Natural killer cell (primary cell): ENCODE results near the gene CPEB4. TPM values are rescaled to one million over a fixed set of nuclear protein-coding genes. Genes with fewer than 3 reads are reported as not detected.

Experiments
- ATAC-seq, 3 donors: fragments of 150-1000 bp in 2 of 3; fragments of 200-7000 bp in 1 of 3; cut with Tn5 transposase; 1 replicate in 1 of 3; 2 replicates in 2 of 3; pipeline ENCODE4 v1.10.0; 2021; ENCODE audit warnings: mild to moderate bottlenecking in 2 of 3, moderate library complexity in 2 of 3
- DNase-seq, 2 donors: peaks; one replicate each; pipeline versions ENCODE4 v3.0.0 to v3.0.0-alpha.2; 2013 to 2021; ENCODE audit warnings: mixed read lengths in 1 of 2
- H3K27ac ChIP-seq: one replicate; pipeline ENCODE4 v1.5.1; 2013; ENCODE audit warnings: mild to moderate bottlenecking, low read length
- H3K27me3 ChIP-seq: one replicate; pipeline ENCODE4 v1.6.1; 2013; ENCODE audit warnings: low read length; ENCODE audit not compliant: control insufficient read depth, insufficient read depth
- H3K36me3 ChIP-seq: one replicate; pipeline ENCODE4 v1.6.1; 2013; ENCODE audit warnings: low read length; ENCODE audit not compliant: control insufficient read depth, insufficient read depth
- H3K4me1 ChIP-seq: one replicate; pipeline ENCODE4 v1.6.1; 2013; ENCODE audit warnings: low read length; ENCODE audit not compliant: control insufficient read depth, insufficient read depth
- H3K4me3 ChIP-seq: one replicate; pipeline ENCODE4 v1.5.1; 2013; ENCODE audit warnings: low read length
- H3K9me3 ChIP-seq: one replicate; pipeline ENCODE4 v1.6.1; 2013; ENCODE audit warnings: low read length; ENCODE audit not compliant: control insufficient read depth, insufficient read depth
- H3K27ac Mint-ChIP-seq, 2 donors: one replicate each; pipeline ENCODE4 v1.8.0; 2022; ENCODE audit warnings: mild to moderate bottlenecking in 2 of 2, mixed read lengths in 2 of 2, moderate library complexity in 1 of 2
- H3K27me3 Mint-ChIP-seq, 2 donors: one replicate each; pipeline ENCODE4 v1.8.0; 2022; ENCODE audit warnings: low read depth in 2 of 2, mixed read lengths in 2 of 2
- H3K36me3 Mint-ChIP-seq: one replicate; pipeline ENCODE4 v1.8.0; 2022; ENCODE audit warnings: mixed read lengths
- H3K4me1 Mint-ChIP-seq, 2 donors: one replicate each; pipeline ENCODE4 v1.8.0; 2022; ENCODE audit warnings: mixed read lengths in 2 of 2
- H3K4me3 Mint-ChIP-seq: one replicate; pipeline ENCODE4 v1.8.0; 2022; ENCODE audit warnings: mild to moderate bottlenecking, moderate library complexity, mixed read lengths
- H3K9me3 Mint-ChIP-seq, 2 donors: one replicate each; pipeline ENCODE4 v1.8.0; 2022; ENCODE audit warnings: mixed read lengths in 2 of 2
- WGBS: methylation state at CpG from one replicate; pipeline ENCODE4 v1.1.7; 2013; ENCODE audit warnings: missing lambda C conversion rate; ENCODE audit not compliant: insufficient coverage; 5-methylcytosine and 5-hydroxymethylcytosine counted together
- intact Hi-C: fragments of 100-400 bp; cut with micrococcal nuclease; formaldehyde crosslinking; loops from one replicate; pipeline ENCODE4 v1.14.2; 2022
- total RNA-seq, 4 donors: library from RNA; stranded (reverse); fragments of 120-200 nt in 1 of 4; gene quantifications; one replicate each; pipeline versions ENCODE4 v1.2.3 to v1.2.4, GENCODE V29; 2013 to 2022
- TF ChIP-seq, protein P1 (sequence below): fragments of 200-600 bp; IDR thresholded peaks from one replicate; pipeline ENCODE4 v1.8.0; 2022; ENCODE audit warnings: antibody characterized with exemption

CPEB4 gene
- total RNA-seq, 3 donors from 2014 or later (not counting 1 experiment from before 2014, with no cell fraction given) = 44.4 to 60.4 (median 55.1) TPM

DNA sequence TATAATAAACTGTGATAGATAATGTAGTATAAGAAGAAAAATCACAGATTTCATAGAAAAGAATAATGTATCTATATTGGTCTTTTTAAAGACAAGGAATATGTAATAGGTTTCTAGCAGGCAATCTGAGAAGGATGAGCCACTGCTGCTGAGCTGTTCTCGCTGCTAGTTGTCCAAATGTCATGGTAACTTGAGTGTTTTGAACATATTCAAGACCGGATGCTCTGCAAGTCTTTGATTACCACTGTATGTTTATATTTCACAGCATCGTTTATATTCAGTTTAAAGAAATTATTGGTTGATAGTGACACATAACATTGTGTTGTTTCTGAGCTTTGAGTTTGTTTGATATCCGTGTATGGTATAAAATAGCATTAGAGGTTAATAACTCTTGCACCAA, 110.4 kb downstream of the CPEB4 start:
- Mint-ChIP-seq H3K9me3 (no peaks in the 10 kb centered on the region), H3K4me1 (no peaks in the 10 kb centered on the region), H3K36me3 (no peaks in the 10 kb centered on the region), H3K4me3 (no peak overlapping the region), H3K27me3 (peaks cover 24 to 45% of the 10 kb centered on the region in 2 donors), H3K27ac (no peak overlapping the region)
- Histone ChIP-seq H3K4me1 (no peaks in the 10 kb centered on the region), H3K36me3 (no peaks in the 10 kb centered on the region), H3K9me3 (no peaks in the 10 kb centered on the region), H3K27ac (no peak overlapping the region), H3K4me3 (no peak overlapping the region), H3K27me3 (peaks cover 4% of the 10 kb centered on the region)
- DNase-seq (no peak), ATAC-seq (no peak)
- TF ChIP-seq, protein P1, sequence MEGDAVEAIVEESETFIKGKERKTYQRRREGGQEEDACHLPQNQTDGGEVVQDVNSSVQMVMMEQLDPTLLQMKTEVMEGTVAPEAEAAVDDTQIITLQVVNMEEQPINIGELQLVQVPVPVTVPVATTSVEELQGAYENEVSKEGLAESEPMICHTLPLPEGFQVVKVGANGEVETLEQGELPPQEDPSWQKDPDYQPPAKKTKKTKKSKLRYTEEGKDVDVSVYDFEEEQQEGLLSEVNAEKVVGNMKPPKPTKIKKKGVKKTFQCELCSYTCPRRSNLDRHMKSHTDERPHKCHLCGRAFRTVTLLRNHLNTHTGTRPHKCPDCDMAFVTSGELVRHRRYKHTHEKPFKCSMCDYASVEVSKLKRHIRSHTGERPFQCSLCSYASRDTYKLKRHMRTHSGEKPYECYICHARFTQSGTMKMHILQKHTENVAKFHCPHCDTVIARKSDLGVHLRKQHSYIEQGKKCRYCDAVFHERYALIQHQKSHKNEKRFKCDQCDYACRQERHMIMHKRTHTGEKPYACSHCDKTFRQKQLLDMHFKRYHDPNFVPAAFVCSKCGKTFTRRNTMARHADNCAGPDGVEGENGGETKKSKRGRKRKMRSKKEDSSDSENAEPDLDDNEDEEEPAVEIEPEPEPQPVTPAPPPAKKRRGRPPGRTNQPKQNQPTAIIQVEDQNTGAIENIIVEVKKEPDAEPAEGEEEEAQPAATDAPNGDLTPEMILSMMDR = no peak
- WGBS = 88% methylated on average over 1 of the region's 4 CpGs
- intact Hi-C loops = no loop called here

DNA sequence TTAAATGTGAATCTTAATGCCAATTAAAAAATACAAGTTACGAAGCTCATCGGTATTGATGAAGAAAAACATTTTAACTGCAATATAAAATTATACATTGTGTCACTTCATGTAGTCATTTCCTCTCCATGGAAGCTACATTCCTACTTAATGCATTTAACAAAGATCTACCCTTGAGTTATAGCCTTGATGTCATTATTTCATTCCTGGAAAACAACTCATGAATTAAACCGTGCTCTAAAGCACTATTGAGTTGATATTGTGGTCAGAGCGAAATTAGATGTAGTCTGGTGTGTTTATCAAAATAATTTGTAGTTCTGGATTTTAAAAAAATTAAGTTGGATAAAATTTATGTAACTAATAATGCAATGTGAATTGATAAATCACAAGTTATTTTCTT, 111.9 kb downstream of the CPEB4 start:
- Histone ChIP-seq H3K36me3 (no peaks in the 10 kb centered on the region), H3K27me3 (peaks cover 4% of the 10 kb centered on the region), H3K4me3 (no peak overlapping the region), H3K27ac (no peak overlapping the region), H3K4me1 (no peaks in the 10 kb centered on the region), H3K9me3 (no peaks in the 10 kb centered on the region)
- TF ChIP-seq, protein P1 = no peak
- intact Hi-C loops = no loop called here
- Mint-ChIP-seq H3K9me3 (no peaks in the 10 kb centered on the region), H3K36me3 (no peaks in the 10 kb centered on the region), H3K27ac (no peak overlapping the region), H3K4me3 (no peak overlapping the region), H3K4me1 (no peaks in the 10 kb centered on the region), H3K27me3 (peaks cover 22 to 42% of the 10 kb centered on the region in 2 donors)
- ATAC-seq = no peak
- no peak for DNase-seq
- WGBS = 90% methylated on average over 3 of the region's 4 CpGs

DNA sequence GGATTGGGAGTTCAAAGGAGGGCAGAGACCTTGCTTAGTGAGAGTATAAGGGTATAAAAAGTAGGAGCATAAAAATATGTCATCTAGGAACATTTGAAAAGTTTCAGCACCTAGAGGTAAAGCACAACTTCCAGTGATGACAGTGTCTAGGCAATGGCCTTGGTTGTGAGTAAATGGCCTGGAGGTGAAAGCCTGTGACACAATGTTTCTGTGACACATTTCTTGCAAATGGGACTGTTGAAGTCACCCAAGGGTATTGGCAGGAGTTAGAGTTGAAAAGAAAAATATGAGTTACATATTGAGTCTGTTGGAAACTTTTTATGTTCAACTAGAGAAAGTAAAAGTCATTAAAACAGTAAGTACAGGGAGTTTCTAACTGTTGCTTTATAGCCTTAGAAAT, 115.6 kb downstream of the CPEB4 start:
- Histone ChIP-seq H3K27ac (no peak overlapping the region), H3K4me3 (no peak overlapping the region), H3K36me3 (no peaks in the 10 kb centered on the region), H3K27me3 (no peaks in the 10 kb centered on the region), H3K9me3 (no peaks in the 10 kb centered on the region), H3K4me1 (no peaks in the 10 kb centered on the region)
- TF ChIP-seq, protein P1 = no peak
- Mint-ChIP-seq H3K27me3 (peaks cover 19 to 29% of the 10 kb centered on the region in 2 donors), H3K4me1 (no peaks in the 10 kb centered on the region), H3K4me3 (no peak overlapping the region), H3K27ac (no peak overlapping the region), H3K36me3 (no peaks in the 10 kb centered on the region), H3K9me3 (no peaks in the 10 kb centered on the region)
- intact Hi-C loops = no loop called here
- DNase-seq = no peak
- no peak for ATAC-seq

DNA sequence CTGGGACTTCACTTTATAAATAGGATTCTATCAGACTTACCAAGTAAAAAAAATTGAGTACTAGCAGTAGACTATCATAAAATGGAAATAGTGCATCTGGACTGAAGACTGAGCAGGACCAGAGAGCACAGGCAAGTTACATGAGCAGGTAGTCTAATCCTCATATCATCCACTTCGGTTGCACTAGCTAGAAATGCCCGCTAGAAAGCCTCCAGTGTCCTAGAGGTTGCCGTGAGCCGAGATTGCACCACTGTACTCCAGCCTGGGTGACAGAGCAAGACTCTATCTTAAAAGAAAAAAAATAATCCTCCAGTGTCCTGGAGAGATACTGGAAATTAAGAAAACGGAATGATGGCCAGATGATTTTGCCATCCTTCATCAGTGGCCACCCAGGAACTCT, 120.8 kb downstream of the CPEB4 start:
- intact Hi-C loops = no loop called here
- DNase-seq (no peak), ATAC-seq (no peak)
- H3K36me3 Mint-ChIP-seq = no peaks in the 10 kb centered on the region
- H3K4me3 Mint-ChIP-seq = no peak overlapping the region
- WGBS = 90% methylated on average over 5 of the region's 5 CpGs
- peaks cover 5 to 7% of the 10 kb centered on the region in 2 donors for H3K4me1 Mint-ChIP-seq
- no peak overlapping the region for H3K27ac ChIP-seq
- H3K27ac Mint-ChIP-seq = no peak overlapping the region
- H3K27me3 Mint-ChIP-seq = peaks cover 9 to 20% of the 10 kb centered on the region in 2 donors
- no peaks in the 10 kb centered on the region for H3K4me1 ChIP-seq
- TF ChIP-seq, protein P1 = no peak
- no peak overlapping the region for H3K4me3 ChIP-seq
- no peaks in the 10 kb centered on the region for H3K9me3 ChIP-seq
- H3K9me3 Mint-ChIP-seq = no peaks in the 10 kb centered on the region
- no peaks in the 10 kb centered on the region for H3K36me3 ChIP-seq
- H3K27me3 ChIP-seq = peaks cover 2% of the 10 kb centered on the region
